ENCODE measurements around the gene SNRNP48.

The SNRNP48 gene

GRCh38 chr6:7559651-7560385 is 30.2 kb upstream of the SNRNP48 start:
- DNase-seq = no peak

- no peak for DNase-seq
Observed at GRCh38 chr6:7561153-7561964, 28.6 kb upstream of the SNRNP48 start.

GRCh38 chr6:7562769-7563168 is 27.2 kb upstream of the SNRNP48 start:
- no peak for DNase-seq

- no peak for DNase-seq
Observed at GRCh38 chr6:7566107-7566506, 23.9 kb upstream of the SNRNP48 start.

GRCh38 chr6:7566617-7567173 is 23.3 kb upstream of the SNRNP48 start:
- no peak for DNase-seq

GRCh38 chr6:7568021-7568420 is 22.0 kb upstream of the SNRNP48 start:
- DNase-seq = no peak

GRCh38 chr6:7569082-7569481 is 20.9 kb upstream of the SNRNP48 start:
- no peak for DNase-seq

- DNase-seq = no peak
Observed at GRCh38 chr6:7572213-7572943, 17.6 kb upstream of the SNRNP48 start.

- DNase-seq = no peak
Observed at GRCh38 chr6:7574500-7574899, 15.5 kb upstream of the SNRNP48 start.

- DNase-seq = no peak
Observed at GRCh38 chr6:7578516-7578915, 11.5 kb upstream of the SNRNP48 start.

GRCh38 chr6:7578931-7579330 is 11.1 kb upstream of the SNRNP48 start:
- DNase-seq = no peak

GRCh38 chr6:7579851-7580250 is 10.1 kb upstream of the SNRNP48 start:
- DNase-seq = no peak

- DNase-seq = no peak
Observed at GRCh38 chr6:7580537-7580926, 9.5 kb upstream of the SNRNP48 start.

GRCh38 chr6:7580927-7581618 is 8.9 kb upstream of the SNRNP48 start:
- DNase-seq = no peak

- no peak for DNase-seq
Observed at GRCh38 chr6:7585287-7585930, 4.6 kb upstream of the SNRNP48 start.

GRCh38 chr6:7587631-7588100 is 2.3 kb upstream of the SNRNP48 start:
- DNase-seq = no peak

GRCh38 chr6:7588506-7588905 is 1.5 kb upstream of the SNRNP48 start:
- no peak for DNase-seq

GRCh38 chr6:7589221-7589620 is 777 bp upstream of the SNRNP48 start:
- DNase-seq = no peak

- no peak for DNase-seq
Observed at GRCh38 chr6:7590918-7591302, 912 bp downstream of the SNRNP48 start.

- no peak for DNase-seq
Observed at GRCh38 chr6:7591770-7592169, 1.8 kb downstream of the SNRNP48 start.

- no peak for DNase-seq
Observed at GRCh38 chr6:7593229-7593628, 3.2 kb downstream of the SNRNP48 start.

- no peak for DNase-seq
Observed at GRCh38 chr6:7594579-7595125, 4.7 kb downstream of the SNRNP48 start.

Data from NCI-H2227 treated with DMSO at 0.1 percent for 48 hours (cell line).